Central memory CD4-positive, alpha-beta T cell (primary cell): ENCODE measurements around the gene HGF.

ENCODE experiments used
- DNase-seq: peaks from one replicate; pipeline ENCODE4 v3.0.0; 2022

HGF gene

GRCh38 chr7:81676813-81677212, 93.0 kb downstream of the HGF start:
- DNase-seq = no peak

- no peak for DNase-seq
These were observed 93.6 kb downstream of the HGF start for GRCh38 chr7:81676105-81676811.

DNA sequence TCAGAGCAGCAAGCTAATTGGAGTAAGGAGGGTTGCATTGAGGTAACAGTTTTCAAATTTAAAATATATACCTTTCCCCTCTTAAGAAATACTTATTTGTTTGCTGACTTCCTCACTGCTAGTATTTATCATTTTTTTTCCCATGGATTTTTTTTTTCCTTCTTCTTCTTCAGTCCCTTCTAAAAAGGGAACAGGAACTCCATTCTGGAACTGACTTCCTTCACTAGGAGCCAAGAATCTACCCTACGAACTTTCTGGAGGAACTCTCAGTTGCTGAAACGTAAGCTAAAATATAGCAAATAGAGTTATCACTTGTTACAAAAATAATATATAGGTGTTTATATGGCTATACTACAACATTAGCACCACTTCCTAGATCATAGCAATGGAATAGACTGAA, 95.4 kb downstream of the HGF start:
- no peak for DNase-seq

GRCh38 chr7:81672872-81673271, 97.0 kb downstream of the HGF start:
- DNase-seq = no peak

- DNase-seq = no peak
These were observed 100.3 kb downstream of the HGF start for GRCh38 chr7:81669476-81670105.

DNA sequence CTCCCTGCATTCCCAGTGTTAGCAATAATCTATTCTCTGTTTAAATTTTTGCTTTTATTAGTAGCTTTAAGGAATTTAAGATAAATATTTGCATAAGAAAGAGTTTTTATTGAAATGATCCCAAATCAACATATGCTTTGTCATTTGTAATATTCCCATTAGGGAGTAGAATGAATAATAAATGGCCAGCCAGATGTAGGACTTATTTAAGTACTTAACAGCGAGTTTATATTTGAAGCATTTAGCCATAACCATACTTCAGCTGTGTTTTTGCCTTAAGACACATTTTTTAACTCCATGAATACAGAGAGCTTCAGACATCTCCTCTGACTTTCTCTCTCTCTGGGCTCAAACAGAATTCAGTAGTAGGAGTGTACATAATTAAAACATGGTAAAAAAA, 103.6 kb downstream of the HGF start:
- no peak for DNase-seq

DNA sequence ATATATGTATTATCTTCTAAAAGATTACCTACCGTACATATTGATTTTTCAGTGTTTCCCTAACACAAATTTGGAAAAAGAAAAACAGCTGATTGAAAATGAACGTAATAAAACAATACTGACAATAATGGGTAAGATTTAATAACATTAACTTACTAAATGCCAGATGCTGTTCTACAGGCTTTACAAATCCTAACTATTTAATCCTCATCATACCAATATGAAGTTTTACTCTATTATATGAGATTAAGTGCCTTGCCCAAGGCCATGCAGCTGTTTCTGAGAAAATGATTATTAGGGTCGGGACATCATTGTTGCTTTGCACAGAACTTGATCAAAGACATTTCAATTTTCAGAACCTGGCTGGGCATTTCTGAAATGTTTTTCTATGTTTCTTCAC, 104.6 kb downstream of the HGF start:
- no peak for DNase-seq

DNA sequence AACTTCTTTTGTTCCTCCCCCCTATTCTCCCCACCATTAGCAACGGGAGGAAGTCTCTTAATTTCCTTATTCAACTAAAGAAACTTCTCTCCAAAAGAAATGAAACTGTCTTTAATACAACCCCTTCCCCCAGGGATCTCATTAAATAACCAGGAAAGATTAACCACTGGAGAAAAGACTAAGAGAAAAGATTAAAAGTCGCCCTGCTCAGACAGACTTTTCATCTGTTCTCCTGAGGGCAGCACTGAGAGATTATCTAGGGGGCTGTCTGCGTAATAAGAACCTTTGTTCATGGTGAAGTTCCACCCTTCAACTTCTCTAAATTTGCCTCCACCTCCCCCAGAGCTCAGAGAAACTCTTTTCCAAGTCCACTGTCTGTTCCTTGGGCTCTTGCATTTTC, 105.5 kb downstream of the HGF start:
- no peak for DNase-seq

DNA sequence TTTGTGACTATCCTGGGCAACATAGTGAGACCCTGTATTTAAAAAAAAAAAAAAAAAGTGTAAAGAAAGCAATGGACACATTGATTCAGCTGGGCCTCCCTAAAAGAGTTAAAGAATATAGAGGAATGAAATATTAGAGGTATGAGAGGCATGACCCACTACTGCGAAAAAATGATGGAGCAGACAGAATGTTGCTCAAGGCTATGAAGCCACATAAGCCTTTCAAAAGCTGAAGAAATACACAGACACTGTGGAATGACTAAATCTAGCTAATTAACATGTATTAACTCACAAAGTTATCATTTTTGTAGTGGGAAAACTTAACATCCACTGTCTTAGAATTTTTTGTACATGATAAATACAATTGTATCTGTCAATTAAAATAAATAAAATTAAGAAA, 107.3 kb downstream of the HGF start:
- no peak for DNase-seq

GRCh38 chr7:81659697-81660395, 110.0 kb downstream of the HGF start:
- DNase-seq = no peak

GRCh38 chr7:81657551-81657950, 112.3 kb downstream of the HGF start:
- DNase-seq = no peak

GRCh38 chr7:81655271-81655670, 114.6 kb downstream of the HGF start:
- DNase-seq = no peak

- DNase-seq = no peak
These were observed 117.6 kb downstream of the HGF start for GRCh38 chr7:81652225-81652624.
